Hepatocyte (in vitro differentiated cells): ENCODE results near the gene RPL28.
"Not testable (repeated sequence)": the region's sequence is repeated elsewhere in the genome, so short reads cannot be mapped to it uniquely, and the experiment has no call there.

ENCODE experiments used
- EZH2 ChIP-seq: fragments of 200-600 bp; sonication (generic); IDR thresholded peaks from 2 replicates; pipeline ENCODE4 v1.6.1; 2016; ENCODE audit warnings: antibody characterized with exemption, mild to moderate bottlenecking, borderline replicate concordance
- EZH2phosphoT487 ChIP-seq: fragments of 200-600 bp; sonication (generic); IDR thresholded peaks from one replicate; pipeline ENCODE4 v1.6.1; 2018; ENCODE audit warnings: antibody characterized with exemption, mild to moderate bottlenecking, low read depth, moderate library complexity; ENCODE audit not compliant: unreplicated experiment, severe bottlenecking
- TF ChIP-seq, protein P1 (sequence below): fragments of 200-600 bp; sonication (generic); IDR thresholded peaks from 2 replicates; pipeline ENCODE4 v1.5.1; 2016; ENCODE audit warnings: antibody characterized with exemption, mild to moderate bottlenecking; ENCODE audit not compliant: poor library complexity

- TF ChIP-seq, protein P1, sequence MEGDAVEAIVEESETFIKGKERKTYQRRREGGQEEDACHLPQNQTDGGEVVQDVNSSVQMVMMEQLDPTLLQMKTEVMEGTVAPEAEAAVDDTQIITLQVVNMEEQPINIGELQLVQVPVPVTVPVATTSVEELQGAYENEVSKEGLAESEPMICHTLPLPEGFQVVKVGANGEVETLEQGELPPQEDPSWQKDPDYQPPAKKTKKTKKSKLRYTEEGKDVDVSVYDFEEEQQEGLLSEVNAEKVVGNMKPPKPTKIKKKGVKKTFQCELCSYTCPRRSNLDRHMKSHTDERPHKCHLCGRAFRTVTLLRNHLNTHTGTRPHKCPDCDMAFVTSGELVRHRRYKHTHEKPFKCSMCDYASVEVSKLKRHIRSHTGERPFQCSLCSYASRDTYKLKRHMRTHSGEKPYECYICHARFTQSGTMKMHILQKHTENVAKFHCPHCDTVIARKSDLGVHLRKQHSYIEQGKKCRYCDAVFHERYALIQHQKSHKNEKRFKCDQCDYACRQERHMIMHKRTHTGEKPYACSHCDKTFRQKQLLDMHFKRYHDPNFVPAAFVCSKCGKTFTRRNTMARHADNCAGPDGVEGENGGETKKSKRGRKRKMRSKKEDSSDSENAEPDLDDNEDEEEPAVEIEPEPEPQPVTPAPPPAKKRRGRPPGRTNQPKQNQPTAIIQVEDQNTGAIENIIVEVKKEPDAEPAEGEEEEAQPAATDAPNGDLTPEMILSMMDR: not testable (repeated sequence)
- not testable (repeated sequence) for TF ChIP-seq EZH2phosphoT487, EZH2
Measured at GRCh38 chr19:55409179-55409578, 23.4 kb downstream of the RPL28 start.
